PC-9 (cell line): ENCODE data around the gene FARSA.

Experiments used
- CTCF ChIP-seq: fragments of 200-600 bp; sonication (generic); conservative IDR thresholded peaks from 2 replicates; pipeline ENCODE4 v1.6.1; 2017; ENCODE audit warnings: mixed run types, antibody characterized with exemption, mild to moderate bottlenecking, moderate library complexity
- EZH2 ChIP-seq: fragments of 200-600 bp; sonication (generic); IDR thresholded peaks from 2 replicates; pipeline ENCODE4 v1.8.0; 2017; ENCODE audit warnings: antibody characterized with exemption, low read depth

GRCh38 chr19:12959481-12959880 lies 26.0 kb upstream of the FARSA start:
- TF ChIP-seq CTCF, result no peak
- TF ChIP-seq EZH2, result no peak
